Measurements from ENCODE around the gene SNX2.

- no peak for TF ChIP-seq EZH2 (IDR thresholded peaks at IDR 0.05; ENCODE audit: borderline replicate concordance, insufficient read depth, low read depth, low read length, poor library complexity, severe bottlenecking)
- TF ChIP-seq CTCF (IDR thresholded peaks at IDR 0.05) = no peak
Measured at GRCh38 chr5:122781465-122781864, 6.6 kb downstream of the SNX2 start.

All from B cell (primary cell).